GM21447 (cell line): ENCODE data around the gene PECR.

Source experiments
- ATAC-seq: cut with Tn5 transposase; IDR thresholded peaks from one replicate; pipeline ENCODE4 v1.9.1; 2021; ENCODE audit not compliant: unreplicated experiment

The PECR gene

DNA sequence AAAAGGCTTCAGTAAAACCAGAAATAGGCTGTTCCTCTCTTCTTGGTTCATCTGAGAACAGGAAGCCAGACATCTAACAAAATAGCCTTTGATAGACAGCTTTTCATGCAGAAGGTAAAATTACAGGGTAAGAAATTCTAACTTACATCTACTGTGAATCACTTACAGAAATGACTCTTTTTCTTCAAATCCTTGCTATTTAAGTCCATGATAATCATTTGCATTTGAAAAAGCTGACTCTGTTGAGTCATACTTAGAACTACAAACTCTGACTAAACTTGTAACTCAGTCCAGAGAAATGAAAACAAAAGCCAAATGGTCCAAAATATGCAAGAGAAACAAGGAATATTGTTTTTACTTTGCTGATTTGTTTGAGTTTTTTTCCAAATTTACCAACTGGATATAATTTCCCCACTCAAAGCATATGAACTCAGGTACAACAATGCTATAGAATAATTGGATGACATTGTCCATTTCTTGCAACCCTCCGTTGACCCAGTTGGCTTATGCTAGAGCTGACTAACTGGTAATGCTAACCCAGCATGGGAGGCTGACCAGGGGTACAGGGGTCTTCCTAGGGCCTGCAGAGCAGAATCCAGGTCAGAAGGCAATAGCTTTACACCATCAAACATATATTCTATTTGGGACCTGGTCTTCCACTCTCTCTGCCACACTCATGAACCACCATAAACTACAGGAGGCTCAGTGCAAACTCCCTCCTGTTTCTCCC lies 49.5 kb downstream of the PECR start:
- ATAC-seq: peak; percentile 76

DNA sequence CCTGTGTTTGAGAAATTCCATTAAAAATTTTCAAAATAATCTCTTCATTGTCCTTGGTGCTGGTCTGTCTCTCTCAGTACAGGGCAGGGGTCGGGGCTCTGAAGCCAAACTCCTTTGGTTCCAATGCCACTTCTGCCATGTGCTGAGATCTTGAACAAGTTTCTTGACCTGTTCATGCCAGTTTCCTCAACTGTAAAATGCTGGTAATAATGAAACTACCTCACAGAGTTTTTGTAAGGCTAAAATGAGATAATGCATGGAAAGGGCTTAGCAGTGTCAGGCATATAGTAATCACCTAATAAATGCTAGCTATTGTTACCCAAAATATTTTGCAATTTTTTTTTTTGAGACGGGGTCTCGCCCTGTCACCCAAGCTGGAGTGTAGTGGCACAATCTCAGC lies 51.4 kb downstream of the PECR start:
- no peak for ATAC-seq

DNA sequence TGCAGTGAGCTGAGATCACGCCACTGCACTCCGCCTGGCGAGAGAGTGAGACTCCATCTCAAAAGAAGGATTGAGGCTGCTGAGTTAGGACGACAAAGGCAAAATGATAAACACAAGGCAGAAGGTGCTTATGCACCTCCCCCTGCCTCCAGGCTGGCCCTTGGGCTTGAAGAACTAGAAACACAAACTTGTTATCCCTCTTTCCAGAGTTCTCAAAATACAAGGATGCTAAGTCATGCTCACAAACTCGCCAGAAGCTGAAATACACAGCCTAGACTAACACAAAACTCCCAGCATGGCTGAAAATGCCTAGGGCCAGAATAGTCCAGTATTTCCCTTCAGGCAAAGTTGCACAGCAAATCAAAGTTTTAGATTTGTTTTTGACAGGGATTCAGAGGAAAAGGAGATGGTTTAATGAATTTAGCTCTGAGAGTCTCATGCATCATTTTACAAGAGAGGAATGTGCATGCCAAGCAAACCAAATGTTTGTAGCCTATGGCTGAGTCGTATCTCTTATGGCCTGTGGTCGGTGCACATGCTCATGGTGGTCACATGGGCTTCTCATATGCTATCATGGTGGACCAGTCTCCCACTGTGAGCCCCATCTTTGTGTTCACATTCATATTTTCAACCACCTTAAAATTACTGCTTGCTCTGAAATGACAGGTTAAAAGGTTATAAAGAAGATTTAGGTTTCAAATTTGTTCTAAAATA lies 52.0 kb downstream of the PECR start:
- no peak for ATAC-seq

DNA sequence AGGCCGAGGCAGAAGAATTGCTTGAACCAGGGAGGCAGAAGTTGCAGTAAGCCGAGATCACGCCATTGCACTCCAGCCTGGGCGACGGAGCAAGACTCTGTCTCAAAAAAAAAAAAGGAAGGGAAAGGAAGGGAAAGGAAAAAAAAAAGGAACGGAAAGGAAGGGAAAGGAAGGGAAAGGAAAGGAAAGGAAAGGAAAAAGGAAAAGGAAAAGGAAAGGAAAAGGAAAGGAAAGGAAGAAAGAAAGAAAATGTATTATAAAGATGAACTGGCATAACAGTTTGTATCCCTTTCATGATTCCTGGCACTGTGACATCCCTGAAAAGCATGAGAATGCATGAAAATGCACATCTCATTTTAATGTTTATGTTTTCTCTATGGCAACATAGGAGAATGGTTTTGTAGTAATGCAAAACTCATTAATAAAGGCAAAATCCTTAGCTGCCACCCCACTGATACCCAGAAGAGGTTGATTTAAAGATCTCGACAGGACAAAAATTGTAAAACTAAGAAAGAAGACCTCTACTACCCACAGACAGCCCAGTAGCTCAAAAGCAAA lies 56.8 kb downstream of the PECR start:
- no peak for ATAC-seq

DNA sequence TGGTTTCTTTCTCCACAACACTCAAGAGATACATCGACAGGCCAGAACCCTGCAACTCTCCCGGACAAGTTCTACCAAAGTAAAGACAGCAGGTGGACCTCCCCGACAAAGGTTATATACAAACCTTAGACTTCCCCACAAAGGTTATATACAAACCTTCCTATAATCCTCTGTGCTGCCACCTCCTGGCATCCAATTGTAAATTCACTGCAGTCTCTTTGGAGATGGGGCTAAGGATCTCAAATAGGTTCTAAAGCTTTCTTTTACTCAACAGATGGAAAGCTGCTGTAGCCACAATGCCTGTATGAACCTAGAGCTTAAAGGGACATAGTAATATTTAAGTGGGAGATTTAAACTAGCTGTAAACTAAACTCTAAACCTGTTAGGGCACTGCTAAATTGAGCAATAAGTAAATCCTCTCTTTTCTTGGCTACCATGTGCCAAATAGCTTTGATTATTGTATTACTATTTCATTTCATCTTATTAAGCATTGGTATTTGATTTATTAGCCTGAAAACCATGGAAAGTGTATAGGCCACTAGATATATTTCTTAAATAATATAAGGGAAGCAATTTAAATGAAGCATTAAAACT lies 58.5 kb downstream of the PECR start:
- peak; percentile 91 for ATAC-seq

DNA sequence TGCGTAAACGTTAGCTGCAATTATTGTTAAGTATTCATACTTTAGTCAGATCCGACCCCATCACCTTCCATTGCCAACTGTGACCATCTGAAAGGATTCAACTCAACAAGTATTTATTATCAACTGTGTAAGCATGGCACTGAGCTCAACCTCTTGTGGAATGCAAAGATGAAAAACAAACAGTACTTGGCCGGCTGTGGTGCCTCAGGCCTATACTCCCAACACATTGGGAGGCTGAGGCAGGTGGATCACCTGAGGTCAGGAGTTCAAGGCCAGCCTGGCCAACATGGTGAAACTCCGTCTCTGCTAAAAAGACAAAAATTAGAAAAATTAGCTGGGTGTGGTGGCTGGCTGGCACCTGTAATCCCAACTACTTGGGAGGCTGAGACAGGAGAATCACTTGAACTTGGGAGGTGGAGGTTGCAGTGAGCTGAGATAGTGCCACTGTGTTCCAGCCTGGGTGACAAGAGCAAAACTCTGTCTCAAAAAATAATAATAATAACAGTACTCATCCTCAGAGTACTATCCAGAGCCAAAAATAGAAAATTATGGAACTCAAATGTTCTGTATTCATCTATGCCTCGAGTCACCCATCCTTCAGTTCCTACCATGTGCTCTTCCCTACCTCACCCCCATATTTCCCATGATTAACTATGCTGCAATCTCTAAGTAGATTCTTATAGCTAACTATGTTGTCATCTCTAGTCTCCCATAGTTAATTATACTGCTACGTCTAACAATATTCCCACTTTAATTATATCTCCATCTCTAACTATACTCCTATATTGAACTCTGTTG lies 59.6 kb downstream of the PECR start:
- no peak for ATAC-seq

DNA sequence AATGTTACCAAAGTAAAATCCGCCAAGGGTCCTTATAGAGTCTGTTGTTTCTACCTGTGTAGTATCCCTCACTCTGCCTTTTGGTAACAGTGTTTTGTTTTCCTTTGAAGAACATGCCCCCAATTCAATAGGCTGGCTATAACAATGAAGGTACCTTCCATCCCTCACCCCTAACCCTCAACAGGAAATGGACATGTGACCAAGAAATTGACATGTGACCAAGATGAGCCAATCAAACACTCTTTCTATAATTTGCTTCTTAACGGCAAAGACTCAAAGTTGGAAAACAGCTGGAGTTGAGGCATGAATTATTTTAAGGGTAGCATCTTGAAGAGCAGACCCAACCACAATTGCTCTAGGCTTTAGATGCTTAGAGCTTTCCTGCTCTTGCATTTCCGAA lies 62.9 kb downstream of the PECR start:
- ATAC-seq: no peak

DNA sequence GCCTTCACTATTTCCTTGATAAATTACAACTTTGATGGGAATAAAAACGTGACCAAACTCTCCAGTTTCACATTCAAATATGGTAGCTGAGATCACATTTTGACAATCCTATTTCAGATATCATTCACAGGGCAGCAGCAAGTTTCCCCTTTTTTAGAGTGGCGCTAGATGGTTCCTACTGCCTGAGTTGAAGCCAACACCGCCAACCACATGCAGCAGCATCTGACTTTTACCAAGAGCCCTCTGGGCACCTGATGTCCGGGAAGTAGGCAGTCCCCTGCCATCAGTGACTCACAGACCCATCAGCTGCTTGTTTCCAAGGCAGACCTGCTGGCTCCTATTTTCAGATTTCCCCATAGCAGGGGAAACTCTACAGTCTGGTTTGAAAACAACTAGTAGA lies 64.2 kb downstream of the PECR start:
- peak; percentile 40 for ATAC-seq

DNA sequence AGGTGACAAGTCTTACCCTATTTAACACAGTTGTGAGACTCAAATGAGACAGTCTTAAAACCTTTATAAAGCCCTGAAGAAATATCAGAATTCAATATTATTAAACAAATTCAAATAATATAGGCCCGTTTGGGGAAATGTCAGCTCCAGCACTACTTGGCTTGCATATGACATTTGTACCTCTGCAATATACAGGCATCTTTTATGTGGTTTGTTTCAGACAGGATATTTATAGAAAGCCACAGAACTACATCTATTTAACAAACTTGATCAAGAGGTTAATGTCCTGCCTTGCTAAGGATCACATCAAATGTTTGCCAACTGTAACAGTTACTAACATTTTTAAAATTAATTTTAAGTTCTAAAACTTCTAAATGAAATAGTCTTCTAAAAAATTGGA lies 65.0 kb downstream of the PECR start:
- no peak for ATAC-seq

DNA sequence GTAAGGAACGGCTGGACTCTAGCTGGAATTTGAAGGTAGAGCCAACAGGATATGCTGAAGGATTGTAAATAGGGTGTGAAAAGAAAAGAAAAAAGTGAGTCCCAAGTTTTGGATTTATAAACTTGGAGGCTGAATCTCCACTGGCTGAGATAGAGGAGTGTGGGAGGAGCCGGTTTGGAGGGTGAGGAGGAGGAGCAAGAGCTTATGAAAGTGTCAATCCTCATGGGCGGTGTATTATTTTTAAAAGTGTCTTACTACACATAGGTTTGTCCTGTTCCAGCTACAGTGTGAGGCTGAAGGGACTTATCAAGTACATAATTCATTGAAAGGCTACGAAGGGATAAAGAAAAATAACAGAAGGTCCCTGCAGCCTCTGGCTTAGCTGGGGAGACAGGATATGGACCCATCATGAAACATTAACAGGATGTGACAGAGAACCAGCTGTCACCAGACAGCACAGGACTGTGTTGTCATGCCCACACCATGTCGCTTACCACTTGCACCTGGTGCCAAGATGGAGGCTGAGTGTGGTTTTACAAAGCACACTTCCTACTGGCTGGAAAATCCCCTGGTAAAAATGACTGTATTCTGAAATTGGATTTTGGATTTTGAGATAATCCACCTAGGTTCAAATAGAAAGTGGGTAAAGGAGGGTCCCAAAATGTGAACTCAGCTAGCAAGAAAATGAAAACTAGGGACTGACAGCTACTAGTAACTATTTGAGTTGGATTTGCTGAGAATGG lies 65.7 kb downstream of the PECR start:
- peak; percentile 80 for ATAC-seq

DNA sequence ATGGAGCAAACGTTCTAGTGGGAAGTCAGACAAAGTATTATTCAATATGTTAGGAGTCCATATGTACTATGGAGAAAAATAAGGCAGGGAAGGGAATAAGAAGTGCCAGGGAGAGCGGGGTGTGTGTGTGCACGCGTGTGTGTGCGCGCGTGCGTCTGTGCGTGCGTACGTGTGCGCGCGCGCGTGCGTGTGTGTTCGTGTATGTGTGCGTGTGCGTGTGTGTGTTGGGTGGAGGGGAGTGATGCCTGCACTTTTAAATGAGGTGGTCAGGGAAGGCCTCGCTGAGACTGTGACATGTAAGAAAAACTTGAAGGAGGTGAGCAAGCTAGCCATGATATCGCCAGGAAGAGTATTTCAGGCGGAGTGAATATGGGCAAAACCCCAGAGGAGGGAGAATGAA lies 66.6 kb downstream of the PECR start:
- no peak for ATAC-seq

DNA sequence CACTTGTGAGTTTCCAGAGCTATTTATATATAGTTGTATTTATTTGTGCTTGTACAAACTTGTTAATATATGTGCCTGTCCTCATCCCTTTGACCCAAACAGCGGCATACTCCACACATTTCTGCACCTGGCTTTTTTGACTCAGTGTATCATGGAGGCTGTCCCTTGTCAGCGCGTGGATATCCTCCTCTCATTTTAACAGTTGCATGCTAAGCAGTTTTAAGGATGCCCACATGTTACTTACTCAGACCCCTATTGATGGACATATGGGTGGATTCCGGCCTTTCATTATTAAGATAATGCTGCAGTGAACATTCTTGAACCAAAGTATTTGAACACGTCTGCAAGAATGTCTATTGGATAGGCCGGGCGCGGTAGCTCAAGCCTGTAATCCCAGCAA lies 67.6 kb downstream of the PECR start:
- ATAC-seq: no peak

DNA sequence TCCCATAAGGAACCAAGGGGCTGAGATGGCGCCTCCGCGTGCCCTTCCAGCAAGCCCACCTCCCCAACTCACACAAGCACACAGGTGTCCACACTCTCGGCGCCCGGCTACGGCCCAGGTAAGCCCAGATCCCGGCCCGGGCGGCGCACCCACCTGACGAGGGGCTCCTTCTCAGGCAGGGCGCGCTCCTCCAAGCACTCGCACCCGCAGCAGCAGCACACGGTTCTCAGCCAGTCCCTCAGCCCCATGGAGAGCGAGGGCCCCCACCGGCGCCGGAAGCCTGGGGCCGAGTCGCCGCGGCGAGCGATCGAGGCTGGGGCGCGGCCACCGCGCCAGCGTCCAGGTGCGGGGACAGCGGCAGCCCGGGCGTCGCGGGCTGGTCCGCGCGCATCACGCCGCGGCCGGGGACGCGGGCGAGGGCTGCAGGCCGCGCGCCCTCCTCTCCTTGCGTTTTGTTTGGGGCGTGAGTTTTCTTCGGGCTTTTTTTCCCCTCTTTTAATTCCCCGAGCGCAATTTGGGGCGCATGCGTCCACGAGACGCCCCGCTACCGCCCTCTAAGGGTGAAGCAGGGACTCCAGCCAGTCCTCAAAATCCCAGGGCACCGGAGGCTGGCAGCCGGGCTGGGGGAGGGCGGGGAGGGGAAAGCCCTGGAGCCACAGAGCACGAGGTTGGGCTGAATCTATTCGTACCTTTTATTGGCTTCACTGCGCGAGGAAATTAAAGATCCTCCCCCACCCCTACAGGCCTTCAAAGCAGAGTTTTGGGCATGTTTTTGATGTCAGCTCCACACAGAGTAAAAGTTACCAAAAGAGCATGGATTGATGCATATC lies 68.3 kb downstream of the PECR start, which contains the start of gene MREG:
TSS of gene MREG (minus strand) at position 472 of the 830 bp plus-strand sequence. CDS start at position 248, 224 bp downstream.
- peak; percentile 34 for ATAC-seq

DNA sequence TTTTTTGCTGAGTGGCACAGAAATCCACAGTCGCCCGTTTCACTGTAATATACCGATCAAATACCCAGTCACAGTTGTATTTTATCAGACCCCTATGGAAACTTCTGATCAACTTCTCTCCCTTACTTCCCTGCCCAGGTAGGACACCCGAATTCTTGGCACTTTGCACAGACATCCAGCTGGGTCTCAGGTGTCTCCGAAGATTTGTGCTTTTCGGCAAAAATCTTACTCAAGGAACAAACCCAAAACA lies 68.9 kb downstream of the PECR start:
- ATAC-seq: no peak

DNA sequence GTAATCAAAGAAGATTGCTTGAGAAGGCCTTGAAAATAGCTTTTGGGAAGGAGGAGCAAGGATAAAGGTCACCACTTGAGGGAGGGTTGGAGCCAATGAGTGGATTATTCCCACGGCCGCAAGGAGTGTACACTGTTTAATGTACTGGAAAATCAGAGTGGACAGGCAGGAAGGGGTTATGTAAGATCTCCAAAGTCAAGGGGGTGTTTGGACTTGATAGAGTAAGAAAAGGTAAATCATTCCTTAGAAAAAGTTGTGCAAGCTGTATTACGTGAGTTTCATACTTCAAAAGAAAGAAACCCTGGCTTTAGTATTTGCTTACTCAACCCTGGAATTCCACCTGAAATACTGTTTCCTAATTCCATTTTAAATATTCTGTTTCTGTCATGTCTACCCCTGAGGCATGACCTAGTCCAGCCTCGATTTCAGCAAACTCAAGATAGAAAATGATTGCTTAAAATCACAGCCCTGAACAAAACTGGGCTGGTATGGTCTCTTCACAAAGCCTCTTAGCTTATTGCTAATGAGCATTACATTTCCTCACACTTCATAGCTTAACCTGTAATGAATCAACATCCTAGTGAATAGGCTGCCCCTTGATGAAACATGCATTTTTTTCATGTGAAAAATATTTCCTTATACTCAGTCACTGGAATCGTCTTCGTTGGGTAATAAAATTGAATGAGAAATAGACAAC lies 69.3 kb downstream of the PECR start:
- no peak for ATAC-seq

DNA sequence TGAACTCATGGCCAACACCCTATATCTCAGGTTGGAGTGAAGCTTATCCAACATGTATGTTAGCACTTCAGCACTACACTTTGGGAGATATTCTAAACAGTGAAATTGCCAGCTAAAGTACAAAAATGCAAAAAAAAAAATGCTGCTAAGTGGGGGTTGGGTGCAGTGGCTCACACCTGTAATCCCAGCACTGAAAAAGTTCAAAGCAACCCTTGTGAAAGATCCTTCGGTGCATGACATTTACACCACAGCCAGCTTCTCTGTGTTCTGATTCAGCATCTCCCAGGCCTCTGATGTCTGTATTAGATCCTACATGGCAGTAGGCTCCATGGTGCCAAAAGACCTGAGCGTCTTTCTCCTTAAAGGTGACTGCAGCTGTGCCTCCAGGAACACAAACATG lies 72.4 kb downstream of the PECR start:
- peak; percentile 21 for ATAC-seq

DNA sequence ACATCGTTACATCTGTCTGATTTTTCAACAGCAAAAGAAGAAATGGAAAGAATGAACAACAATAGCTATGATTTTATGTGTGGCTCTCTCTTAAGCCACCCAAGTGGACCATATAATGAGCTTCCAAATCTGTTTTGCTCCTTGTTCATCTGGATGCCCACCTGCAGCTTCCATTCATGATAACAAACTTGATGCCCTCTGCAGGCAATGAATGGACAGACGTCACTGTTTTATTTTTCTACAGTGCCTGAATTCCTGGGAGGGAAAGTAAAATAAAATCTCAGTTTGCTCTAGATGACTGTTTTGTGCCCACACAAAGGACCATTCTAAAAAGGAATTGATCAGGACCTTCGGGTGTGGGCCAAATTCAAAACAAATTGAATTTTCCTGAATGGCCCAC lies 73.2 kb downstream of the PECR start:
- ATAC-seq: no peak

DNA sequence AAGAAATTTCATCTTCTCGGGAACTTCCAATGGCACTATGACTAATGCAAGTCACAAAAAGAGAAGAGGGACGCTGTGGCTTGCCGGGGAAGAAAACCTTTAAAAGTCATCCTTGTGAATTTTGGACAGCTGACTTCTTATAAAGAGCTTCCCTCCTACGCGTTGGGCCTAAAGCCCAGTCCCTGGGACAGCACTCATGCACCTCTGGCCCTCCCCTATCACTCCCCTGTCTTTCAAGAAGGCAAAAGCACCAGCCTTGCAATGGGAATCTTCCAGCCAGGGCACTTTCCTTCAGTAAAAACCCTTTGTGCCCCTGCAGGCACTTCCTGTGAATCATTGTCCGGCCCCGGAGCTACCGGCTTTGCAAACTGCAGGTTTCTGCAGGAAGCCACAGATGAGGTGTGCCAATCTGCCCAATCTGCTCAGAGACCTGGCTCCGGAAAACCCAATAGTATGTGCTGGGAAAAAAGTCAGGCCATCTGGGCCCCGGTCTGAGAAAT lies 75.4 kb downstream of the PECR start:
- ATAC-seq: peak; percentile 41

DNA sequence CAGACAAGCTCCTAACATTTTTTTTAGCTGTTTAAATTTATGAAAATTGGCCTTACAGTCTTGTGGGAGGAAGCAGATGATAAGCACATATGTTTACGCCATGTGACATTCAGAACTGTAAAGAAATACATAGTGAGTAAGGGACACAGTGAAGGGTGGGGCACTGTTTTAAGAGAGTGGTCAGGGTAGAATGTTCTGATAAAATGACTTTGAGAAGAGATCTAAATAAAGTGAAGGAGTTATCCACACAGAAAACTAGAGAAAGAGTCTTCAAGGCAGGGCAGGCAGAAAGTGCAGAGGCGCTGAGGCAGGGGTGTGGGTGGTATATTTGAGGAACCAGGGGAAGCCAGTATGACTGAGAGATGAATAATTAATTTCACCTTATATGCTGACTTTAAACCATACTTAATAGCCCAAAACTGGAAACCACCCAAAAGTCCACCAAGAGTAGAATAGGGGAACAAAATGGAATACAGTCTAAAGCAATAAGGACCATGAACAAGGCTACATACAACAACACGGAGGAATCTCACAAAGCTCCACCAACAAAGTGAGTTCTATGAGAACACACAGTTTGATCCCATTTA lies 76.8 kb downstream of the PECR start:
- peak; percentile 24 for ATAC-seq
